ENCODE measurements around the gene WHRN. TPM values are rescaled to one million over a fixed set of nuclear protein-coding genes. Genes with fewer than 3 reads are reported as not detected.

Gene WHRN
- polyA plus RNA-seq, 1 donor (not counting 4 experiments of a cell fraction or from before 2014, with no cell fraction given) = 1.2 TPM

DNA sequence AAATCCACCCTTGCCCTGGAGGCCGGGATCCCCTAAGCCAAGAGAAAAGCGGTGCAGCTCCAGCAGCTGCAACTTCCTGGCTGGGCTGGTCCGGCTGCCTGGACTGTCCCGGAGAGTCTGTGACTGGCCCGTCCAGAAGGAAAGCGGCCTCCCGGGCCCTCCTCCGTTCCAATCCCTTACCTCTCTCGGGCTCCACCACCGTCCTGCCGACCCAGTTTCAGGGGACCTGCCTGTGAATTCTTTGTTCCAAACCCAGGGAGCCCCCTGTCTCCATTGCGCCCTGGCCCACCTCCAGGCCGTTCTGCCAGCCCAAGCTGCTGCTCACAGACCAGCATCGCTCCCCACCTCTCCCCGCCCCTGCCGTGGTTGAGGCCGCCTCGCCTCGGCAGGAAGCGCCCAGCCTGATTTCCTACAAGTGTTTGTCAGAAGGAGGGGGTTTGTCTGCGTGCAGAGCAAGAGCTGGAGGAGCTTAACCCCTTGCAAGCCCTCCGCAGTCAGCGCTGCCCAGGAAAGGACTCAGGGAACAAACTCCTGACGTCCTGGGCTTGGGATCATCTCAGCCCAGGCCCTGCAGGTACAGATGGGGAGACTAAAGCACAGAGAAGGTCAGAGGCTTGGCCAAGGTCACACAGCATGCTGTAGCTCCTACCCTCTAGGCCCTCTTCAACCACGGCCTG lies 117.5 kb downstream of the WHRN start, which contains the start of gene AKNA:
Gene AKNA (minus strand): TSS at position 303 of the 677 bp plus-strand sequence. CDS start 6,649 bp downstream, outside the sequence.
- no peaks in the 10 kb centered on the region for H4K20me1 ChIP-seq (ENCODE audit: control insufficient read depth, extremely low read depth, insufficient read depth, low read length)
- FAIRE-seq = no peak
- dilution Hi-C loops (cut with MboI; ENCODE audit: extremely low pct_ligation_motif_present, low sequenced_read_pairs) = no loop called here
- no peak within 1 kb of the TSS for H3K9ac ChIP-seq (ENCODE audit: control insufficient read depth, extremely low read depth, insufficient read depth, low read length)
- peaks cover 25% of the 10 kb centered on the region for H3K4me1 ChIP-seq (ENCODE audit: control insufficient read depth, extremely low read depth, insufficient read depth, low read length)
- H3K9me1 ChIP-seq (ENCODE audit: control insufficient read depth, extremely low read depth, insufficient read depth, low read length) = no peaks in the 10 kb centered on the region
- no peaks in the 10 kb centered on the region for H3K27me3 ChIP-seq (ENCODE audit: control insufficient read depth, extremely low read depth, insufficient read depth, low read length)
- no peak within 1 kb of the TSS for H3K4me2 ChIP-seq (ENCODE audit: control insufficient read depth, extremely low read depth, insufficient read depth, low read depth, low read length)
- H3K9me3 ChIP-seq (ENCODE audit: control insufficient read depth, low read depth, low read length) = no peaks in the 10 kb centered on the region
- H3K36me3 ChIP-seq (ENCODE audit: control insufficient read depth in 2 of 2, extremely low read depth in 1 of 2, insufficient read depth in 2 of 2, low read length in 2 of 2) = no peaks in the 10 kb centered on the region
- H3K79me2 ChIP-seq (ENCODE audit: control insufficient read depth, insufficient read depth, low read length) = no peaks in the 10 kb centered on the region
- H2AFZ ChIP-seq (ENCODE audit: control insufficient read depth, low read length) = no peak within 1 kb of the TSS
- no peak for DNase-seq (ENCODE audit: low read depth, low spot score)
- H3K27ac ChIP-seq (ENCODE audit: control insufficient read depth, insufficient read depth, low read length) = no peak within 1 kb of the TSS
- no peak for TF ChIP-seq EZH2 (IDR thresholded peaks at IDR 0.05; ENCODE audit: low read length)
- TF ChIP-seq, protein P1, sequence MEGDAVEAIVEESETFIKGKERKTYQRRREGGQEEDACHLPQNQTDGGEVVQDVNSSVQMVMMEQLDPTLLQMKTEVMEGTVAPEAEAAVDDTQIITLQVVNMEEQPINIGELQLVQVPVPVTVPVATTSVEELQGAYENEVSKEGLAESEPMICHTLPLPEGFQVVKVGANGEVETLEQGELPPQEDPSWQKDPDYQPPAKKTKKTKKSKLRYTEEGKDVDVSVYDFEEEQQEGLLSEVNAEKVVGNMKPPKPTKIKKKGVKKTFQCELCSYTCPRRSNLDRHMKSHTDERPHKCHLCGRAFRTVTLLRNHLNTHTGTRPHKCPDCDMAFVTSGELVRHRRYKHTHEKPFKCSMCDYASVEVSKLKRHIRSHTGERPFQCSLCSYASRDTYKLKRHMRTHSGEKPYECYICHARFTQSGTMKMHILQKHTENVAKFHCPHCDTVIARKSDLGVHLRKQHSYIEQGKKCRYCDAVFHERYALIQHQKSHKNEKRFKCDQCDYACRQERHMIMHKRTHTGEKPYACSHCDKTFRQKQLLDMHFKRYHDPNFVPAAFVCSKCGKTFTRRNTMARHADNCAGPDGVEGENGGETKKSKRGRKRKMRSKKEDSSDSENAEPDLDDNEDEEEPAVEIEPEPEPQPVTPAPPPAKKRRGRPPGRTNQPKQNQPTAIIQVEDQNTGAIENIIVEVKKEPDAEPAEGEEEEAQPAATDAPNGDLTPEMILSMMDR (optimal IDR thresholded peaks at IDR 0.05 in 1 of 3, IDR thresholded peaks at IDR 0.05 in 1 of 3, conservative IDR thresholded peaks at IDR 0.05 in 1 of 3; ENCODE audit: extremely low read depth in 1 of 3, insufficient read depth in 2 of 3, low read length in 3 of 3) = no peak
- no peak within 1 kb of the TSS for H3K4me3 ChIP-seq (ENCODE audit: control insufficient read depth in 2 of 3, extremely low read depth in 1 of 3, insufficient read depth in 2 of 3, low read depth in 1 of 3, low read length in 3 of 3)

DNA sequence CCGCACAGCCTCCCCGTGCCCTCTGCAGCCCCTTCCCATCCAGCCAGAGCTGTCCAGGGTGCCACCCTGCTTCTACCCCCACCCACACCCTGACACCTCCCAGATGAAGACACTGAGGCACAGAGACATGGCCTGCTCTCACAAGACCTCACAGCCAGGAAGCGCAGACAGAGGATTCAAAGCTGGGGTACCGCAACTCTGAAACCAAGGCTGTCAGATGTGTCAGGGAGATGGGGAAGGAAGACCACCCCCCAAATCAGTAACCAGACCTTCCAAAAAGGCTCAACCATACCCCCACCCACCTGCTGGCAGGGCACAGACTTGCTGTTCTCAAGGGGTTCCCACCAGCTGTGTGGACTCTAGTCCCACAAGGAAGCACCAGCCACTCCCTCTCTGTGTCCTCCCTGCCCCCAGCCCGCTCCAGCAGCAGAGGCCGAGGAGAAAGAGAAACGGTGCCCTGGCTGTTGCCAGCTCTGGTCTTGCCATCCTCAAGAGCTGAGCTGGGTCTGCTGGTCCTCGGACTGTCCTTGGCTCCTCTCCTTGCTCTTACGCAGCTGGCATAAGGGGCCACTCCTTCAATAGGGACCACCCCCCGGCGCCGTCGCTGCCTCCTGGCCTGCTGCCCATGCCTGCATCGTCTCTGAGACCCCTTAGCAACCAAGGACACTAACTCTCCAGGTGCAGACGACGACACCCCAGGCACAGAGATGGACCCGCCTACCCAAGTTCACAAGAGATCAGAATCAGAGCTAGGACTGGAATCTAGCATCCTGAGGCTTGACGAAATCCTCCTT lies 118.2 kb downstream of the WHRN start:
- no peak for TF ChIP-seq EZH2 (IDR thresholded peaks at IDR 0.05; ENCODE audit: low read length)
- TF ChIP-seq, protein P1 (optimal IDR thresholded peaks at IDR 0.05 in 1 of 3, IDR thresholded peaks at IDR 0.05 in 1 of 3, conservative IDR thresholded peaks at IDR 0.05 in 1 of 3; ENCODE audit: extremely low read depth in 1 of 3, insufficient read depth in 2 of 3, low read length in 3 of 3) = no peak
- Histone ChIP-seq H3K9me3 (ENCODE audit: control insufficient read depth, low read depth, low read length) (no peaks in the 10 kb centered on the region), H2AFZ (ENCODE audit: control insufficient read depth, low read length) (no peak overlapping the region), H3K9me1 (ENCODE audit: control insufficient read depth, extremely low read depth, insufficient read depth, low read length) (no peaks in the 10 kb centered on the region), H3K4me3 (ENCODE audit: control insufficient read depth in 2 of 3, extremely low read depth in 1 of 3, insufficient read depth in 2 of 3, low read depth in 1 of 3, low read length in 3 of 3) (no peak overlapping the region), H3K9ac (ENCODE audit: control insufficient read depth, extremely low read depth, insufficient read depth, low read length) (no peak overlapping the region), H4K20me1 (ENCODE audit: control insufficient read depth, extremely low read depth, insufficient read depth, low read length) (no peaks in the 10 kb centered on the region), H3K79me2 (ENCODE audit: control insufficient read depth, insufficient read depth, low read length) (no peaks in the 10 kb centered on the region), H3K4me1 (ENCODE audit: control insufficient read depth, extremely low read depth, insufficient read depth, low read length) (peaks cover 22% of the 10 kb centered on the region), H3K4me2 (ENCODE audit: control insufficient read depth, extremely low read depth, insufficient read depth, low read depth, low read length) (no peak overlapping the region), H3K27ac (ENCODE audit: control insufficient read depth, insufficient read depth, low read length) (no peak overlapping the region), H3K36me3 (ENCODE audit: control insufficient read depth in 2 of 2, extremely low read depth in 1 of 2, insufficient read depth in 2 of 2, low read length in 2 of 2) (no peaks in the 10 kb centered on the region), H3K27me3 (ENCODE audit: control insufficient read depth, extremely low read depth, insufficient read depth, low read length) (no peaks in the 10 kb centered on the region)
- no peak for FAIRE-seq
- dilution Hi-C loops (cut with MboI; ENCODE audit: extremely low pct_ligation_motif_present, low sequenced_read_pairs) = no loop called here
- DNase-seq (ENCODE audit: low read depth, low spot score) = no peak

Measured in keratinocyte (primary cell).